HepG2 (cell line): Measurements from ENCODE around the gene DOLK. TPM values are rescaled to one million over a fixed set of nuclear protein-coding genes. Genes with fewer than 3 reads are reported as not detected.

Source experiments
- ARID2 ChIP-seq: sonication (generic); formaldehyde crosslinking; IDR thresholded peaks from 2 replicates; pipeline ENCODE4 v1.8.1; 2022; ENCODE audit warnings: mild to moderate bottlenecking, missing genetic modification reagents, borderline replicate concordance
- BORCS8-MEF2B ChIP-seq: sonication (generic); formaldehyde crosslinking; IDR thresholded peaks from 2 replicates; pipeline ENCODE4 v1.8.0; 2022; ENCODE audit warnings: mild to moderate bottlenecking, missing genetic modification reagents
- FOXA1 ChIP-seq, 2 experiments: fragments of 450-650 bp in 1 of 2; sonication (generic) in 1 of 2; formaldehyde crosslinking in 1 of 2; IDR thresholded peaks; 2 replicates each; pipeline versions ENCODE4 v1.4.0 to v1.6.1; 2016 to 2020; ENCODE audit warnings: missing genetic modification reagents in 1 of 2
- IRF2 ChIP-seq: IDR thresholded peaks from 2 replicates; pipeline ENCODE4 v1.6.1; 2018; ENCODE audit warnings: missing genetic modification reagents, missing compliant biosample characterization
- KLF11 ChIP-seq: IDR thresholded peaks from 2 replicates; pipeline ENCODE4 v1.6.1; 2016; ENCODE audit warnings: missing compliant biosample characterization
- MAFG ChIP-seq: sonication (generic); formaldehyde crosslinking; IDR thresholded peaks from 2 replicates; pipeline ENCODE4 v1.5.1; 2020; ENCODE audit warnings: mild to moderate bottlenecking, missing genetic modification reagents
- MAFK ChIP-seq, 2 experiments: IDR thresholded peaks in 1 of 2; conservative IDR thresholded peaks in 1 of 2; 2 replicates each; pipeline ENCODE4 v1.6.1; 2011; ENCODE audit warnings: improper control_type of control experiment in 2 of 2, low read length in 2 of 2
- NCOA1 ChIP-seq: sonication (generic); formaldehyde crosslinking; IDR thresholded peaks from 2 replicates; pipeline ENCODE4 v1.9.0; 2021; ENCODE audit warnings: missing genetic modification reagents
- PAX8 ChIP-seq: sonication (generic); formaldehyde crosslinking; IDR thresholded peaks from 2 replicates; pipeline ENCODE4 v1.8.0; 2022; ENCODE audit warnings: mild to moderate bottlenecking, missing genetic modification reagents, borderline replicate concordance
- PITX1 ChIP-seq: sonication (generic); formaldehyde crosslinking; IDR thresholded peaks from 2 replicates; pipeline ENCODE4 v1.5.1; 2020; ENCODE audit warnings: mild to moderate bottlenecking, missing genetic modification reagents
- RCOR2 ChIP-seq: IDR thresholded peaks from 2 replicates; pipeline ENCODE4 v1.6.1; 2016; ENCODE audit warnings: missing biosample characterization, missing genetic modification reagents
- SOX5 ChIP-seq: IDR thresholded peaks from 2 replicates; pipeline ENCODE4 v1.6.1; 2016; ENCODE audit warnings: borderline replicate concordance
- U2AF2 ChIP-seq: fragments of 200-400 bp; formaldehyde crosslinking; IDR thresholded peaks from 2 replicates; pipeline ENCODE4 v1.6.1; 2017; ENCODE audit warnings: low read depth, mild to moderate bottlenecking, low read length
- ZNF12 ChIP-seq: sonication (generic); formaldehyde crosslinking; IDR thresholded peaks from 2 replicates; pipeline ENCODE4 v1.5.0; 2020; ENCODE audit warnings: missing genetic modification reagents
- ZNF263 ChIP-seq: sonication (generic); formaldehyde crosslinking; IDR thresholded peaks from 2 replicates; pipeline ENCODE4 v1.4.0; 2020; ENCODE audit warnings: missing genetic modification reagents
- ZNF33B ChIP-seq: sonication (generic); formaldehyde crosslinking; IDR thresholded peaks from 2 replicates; pipeline ENCODE4 v1.5.1; 2020; ENCODE audit warnings: mild to moderate bottlenecking, missing genetic modification reagents
- ZNF383 ChIP-seq: sonication (generic); formaldehyde crosslinking; IDR thresholded peaks from 2 replicates; pipeline ENCODE4 v1.4.0; 2020; ENCODE audit warnings: missing genetic modification reagents, mild to moderate bottlenecking, borderline replicate concordance
- ZNF414 ChIP-seq: sonication (generic); formaldehyde crosslinking; IDR thresholded peaks from 2 replicates; pipeline ENCODE4 v1.5.0; 2020; ENCODE audit warnings: missing genetic modification reagents
- ZNF557 ChIP-seq: sonication (generic); formaldehyde crosslinking; IDR thresholded peaks from 2 replicates; pipeline ENCODE4 v1.4.0; 2020; ENCODE audit warnings: missing genetic modification reagents
- ZNF616 ChIP-seq: sonication (generic); formaldehyde crosslinking; IDR thresholded peaks from 2 replicates; pipeline ENCODE4 v1.5.0; 2020; ENCODE audit warnings: low read depth, mild to moderate bottlenecking, missing genetic modification reagents
- ZNF703 ChIP-seq: sonication (generic); formaldehyde crosslinking; IDR thresholded peaks from 2 replicates; pipeline ENCODE4 v1.5.1; 2020; ENCODE audit warnings: missing genetic modification reagents, mild to moderate bottlenecking, moderate library complexity, borderline replicate concordance
- ZNF841 ChIP-seq: sonication (generic); formaldehyde crosslinking; IDR thresholded peaks from 2 replicates; pipeline ENCODE4 v1.8.1; 2023; ENCODE audit warnings: missing genetic modification reagents, borderline replicate concordance
- polyA plus RNA-seq, 8 experiments: library from polyadenylated mRNA; depleted of rRNA in 3 of 8; stranded (reverse) in 7 of 8; unstranded in 1 of 8; fragments of >200 nt; fragmentation: Illumina TruSeq in 4 of 8; extraction: Trizol in 4 of 8; gene quantifications; 2 replicates each; pipeline versions ENCODE4 v1.2.1 to v1.2.3, GENCODE V29; 2011 to 2016; ENCODE audit warnings: low read depth in 4 of 8, missing spikeins in 1 of 8, mixed read lengths in 1 of 8; ENCODE audit not compliant: insufficient read depth in 1 of 8
- total RNA-seq, 5 experiments: library from RNA; depleted of rRNA; stranded (reverse); fragments of >200 nt; fragmentation: Illumina TruSeq; extraction: Trizol; gene quantifications; 2 replicates each; pipeline ENCODE4 v1.2.3, GENCODE V29; 2016; ENCODE audit warnings: low read depth in 1 of 5
- TF ChIP-seq, protein P1 (sequence below): sonication (generic); formaldehyde crosslinking; IDR thresholded peaks from 2 replicates; pipeline ENCODE4 v1.4.0; 2020; ENCODE audit warnings: mild to moderate bottlenecking, missing genetic modification reagents
- TF ChIP-seq, protein P2 (sequence below): sonication (generic); formaldehyde crosslinking; conservative IDR thresholded peaks from 2 replicates; pipeline ENCODE4 v1.4.0; 2020; ENCODE audit warnings: missing genetic modification reagents
- TF ChIP-seq, protein P3 (sequence below): fragments of 450-650 bp; IDR thresholded peaks from 2 replicates; pipeline ENCODE4 v1.6.1; 2016

DOLK gene
- total and polyA plus RNA-seq, 2 of the 13 experiments (the other 11 are each of a cell fraction or from before 2014, with no cell fraction given): 15.4 to 18.7 TPM

GRCh38 chr9:128912270-128912853 lies 35.0 kb downstream of the DOLK start (continued):
- TF ChIP-seq, protein P1, sequence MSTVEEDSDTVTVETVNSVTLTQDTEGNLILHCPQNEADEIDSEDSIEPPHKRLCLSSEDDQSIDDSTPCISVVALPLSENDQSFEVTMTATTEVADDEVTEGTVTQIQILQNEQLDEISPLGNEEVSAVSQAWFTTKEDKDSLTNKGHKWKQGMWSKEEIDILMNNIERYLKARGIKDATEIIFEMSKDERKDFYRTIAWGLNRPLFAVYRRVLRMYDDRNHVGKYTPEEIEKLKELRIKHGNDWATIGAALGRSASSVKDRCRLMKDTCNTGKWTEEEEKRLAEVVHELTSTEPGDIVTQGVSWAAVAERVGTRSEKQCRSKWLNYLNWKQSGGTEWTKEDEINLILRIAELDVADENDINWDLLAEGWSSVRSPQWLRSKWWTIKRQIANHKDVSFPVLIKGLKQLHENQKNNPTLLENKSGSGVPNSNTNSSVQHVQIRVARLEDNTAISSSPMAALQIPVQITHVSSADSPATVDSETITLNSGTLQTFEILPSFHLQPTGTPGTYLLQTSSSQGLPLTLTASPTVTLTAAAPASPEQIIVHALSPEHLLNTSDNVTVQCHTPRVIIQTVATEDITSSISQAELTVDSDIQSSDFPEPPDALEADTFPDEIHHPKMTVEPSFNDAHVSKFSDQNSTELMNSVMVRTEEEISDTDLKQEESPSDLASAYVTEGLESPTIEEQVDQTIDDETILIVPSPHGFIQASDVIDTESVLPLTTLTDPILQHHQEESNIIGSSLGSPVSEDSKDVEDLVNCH (CRISPR knock-in tag): no peak
- TF ChIP-seq ZNF703 (CRISPR knock-in tag) (no peak), PITX1 (CRISPR knock-in tag) (no peak), MAFG (CRISPR knock-in tag) (no peak), FOXA1 (IDR thresholded peaks at IDR 0.05) (no peak), FOXA1 (CRISPR knock-in tag; IDR thresholded peaks at IDR 0.05) (0 out of 2 replicates have a peak, but pooled peaks have one; percentile 7), RCOR2 (CRISPR knock-in tag) (no peak), ZNF616 (CRISPR knock-in tag) (no peak), ZNF841 (no peak), PAX8 (CRISPR knock-in tag) (no peak), NCOA1 (CRISPR knock-in tag) (no peak), ZNF33B (CRISPR knock-in tag) (no peak), ZNF263 (CRISPR knock-in tag) (no peak), SOX5 (CRISPR knock-in tag) (peak; percentile 92; the same call in 1 of the 2 replicates), ZNF383 (CRISPR knock-in tag) (no peak), MAFK (conservative IDR thresholded peaks at IDR 0.05 in 1 of 2, IDR thresholded peaks at IDR 0.05 in 1 of 2; ENCODE audit: low read length in 2 of 2) (no peak), IRF2 (0 out of 2 replicates have a peak, but pooled peaks have one; percentile 34), BORCS8-MEF2B (CRISPR knock-in tag) (no peak), U2AF2 (no peak), ZNF12 (CRISPR knock-in tag) (no peak), ZNF557 (CRISPR knock-in tag) (no peak), ARID2 (CRISPR knock-in tag) (no peak), ZNF414 (CRISPR knock-in tag) (no peak), KLF11 (no peak)
- TF ChIP-seq, protein P2, sequence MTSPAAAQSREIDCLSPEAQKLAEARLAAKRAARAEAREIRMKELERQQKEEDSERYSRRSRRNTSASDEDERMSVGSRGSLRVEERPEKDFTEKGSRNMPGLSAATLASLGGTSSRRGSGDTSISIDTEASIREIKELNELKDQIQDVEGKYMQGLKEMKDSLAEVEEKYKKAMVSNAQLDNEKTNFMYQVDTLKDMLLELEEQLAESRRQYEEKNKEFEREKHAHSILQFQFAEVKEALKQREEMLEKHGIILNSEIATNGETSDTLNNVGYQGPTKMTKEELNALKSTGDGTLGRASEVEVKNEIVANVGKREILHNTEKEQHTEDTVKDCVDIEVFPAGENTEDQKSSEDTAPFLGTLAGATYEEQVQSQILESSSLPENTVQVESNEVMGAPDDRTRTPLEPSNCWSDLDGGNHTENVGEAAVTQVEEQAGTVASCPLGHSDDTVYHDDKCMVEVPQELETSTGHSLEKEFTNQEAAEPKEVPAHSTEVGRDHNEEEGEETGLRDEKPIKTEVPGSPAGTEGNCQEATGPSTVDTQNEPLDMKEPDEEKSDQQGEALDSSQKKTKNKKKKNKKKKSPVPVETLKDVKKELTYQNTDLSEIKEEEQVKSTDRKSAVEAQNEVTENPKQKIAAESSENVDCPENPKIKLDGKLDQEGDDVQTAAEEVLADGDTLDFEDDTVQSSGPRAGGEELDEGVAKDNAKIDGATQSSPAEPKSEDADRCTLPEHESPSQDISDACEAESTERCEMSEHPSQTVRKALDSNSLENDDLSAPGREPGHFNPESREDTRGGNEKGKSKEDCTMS: no peak
- TF ChIP-seq, protein P3, sequence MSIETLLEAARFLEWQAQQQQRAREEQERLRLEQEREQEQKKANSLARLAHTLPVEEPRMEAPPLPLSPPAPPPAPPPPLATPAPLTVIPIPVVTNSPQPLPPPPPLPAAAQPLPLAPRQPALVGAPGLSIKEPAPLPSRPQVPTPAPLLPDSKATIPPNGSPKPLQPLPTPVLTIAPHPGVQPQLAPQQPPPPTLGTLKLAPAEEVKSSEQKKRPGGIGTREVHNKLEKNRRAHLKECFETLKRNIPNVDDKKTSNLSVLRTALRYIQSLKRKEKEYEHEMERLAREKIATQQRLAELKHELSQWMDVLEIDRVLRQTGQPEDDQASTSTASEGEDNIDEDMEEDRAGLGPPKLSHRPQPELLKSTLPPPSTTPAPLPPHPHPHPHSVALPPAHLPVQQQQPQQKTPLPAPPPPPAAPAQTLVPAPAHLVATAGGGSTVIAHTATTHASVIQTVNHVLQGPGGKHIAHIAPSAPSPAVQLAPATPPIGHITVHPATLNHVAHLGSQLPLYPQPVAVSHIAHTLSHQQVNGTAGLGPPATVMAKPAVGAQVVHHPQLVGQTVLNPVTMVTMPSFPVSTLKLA: no peak
